ENCODE results near the gene FAM151B.
"Not testable (repeated sequence)": the region's sequence is repeated elsewhere in the genome, so short reads cannot be mapped to it uniquely, and the experiment has no call there.

Gene FAM151B

GRCh38 chr5:80487829-80488721 is at the start of gene FAM151B:
TSS of gene FAM151B (plus strand) at chr5:80488100. CDS start at chr5:80488124, 24 bp downstream.
- DNase-seq: peak; percentile 99

GRCh38 chr5:80438739-80439138 is 49.2 kb upstream of the FAM151B start:
- no peak for DNase-seq

GRCh38 chr5:80439213-80439612 is 48.7 kb upstream of the FAM151B start:
- no peak for DNase-seq

- no peak for DNase-seq
These were observed 45.2 kb upstream of the FAM151B start for GRCh38 chr5:80442742-80443141.

GRCh38 chr5:80453366-80453765 is 34.5 kb upstream of the FAM151B start:
- DNase-seq: no peak

- DNase-seq: no peak
These were observed 24.6 kb upstream of the FAM151B start for GRCh38 chr5:80463269-80463668.

GRCh38 chr5:80466669-80467485 is 21.0 kb upstream of the FAM151B start:
- no peak for DNase-seq

- no peak for DNase-seq
These were observed 19.8 kb upstream of the FAM151B start for GRCh38 chr5:80468131-80468530.

- not testable (repeated sequence) for DNase-seq
These were observed 17.3 kb upstream of the FAM151B start for GRCh38 chr5:80470631-80471030.

- peak; percentile 54 for DNase-seq
These were observed 13.0 kb upstream of the FAM151B start for GRCh38 chr5:80474929-80475328.

GRCh38 chr5:80479713-80480112 is 8.2 kb upstream of the FAM151B start:
- DNase-seq: no peak

- no peak for DNase-seq
These were observed 7.5 kb upstream of the FAM151B start for GRCh38 chr5:80480354-80480753.

GRCh38 chr5:80481019-80481893 is 6.6 kb upstream of the FAM151B start:
- DNase-seq: peak; percentile 66

- DNase-seq: no peak
These were observed 5.3 kb upstream of the FAM151B start for GRCh38 chr5:80482578-80482977.

- DNase-seq: no peak
These were observed 4.2 kb upstream of the FAM151B start for GRCh38 chr5:80483636-80484232.

GRCh38 chr5:80487444-80487828 is 464 bp upstream of the FAM151B start:
- DNase-seq: no peak

GRCh38 chr5:80491296-80491695 is 3.4 kb downstream of the FAM151B start:
- no peak for DNase-seq

GRCh38 chr5:80492741-80493140 is 4.8 kb downstream of the FAM151B start:
- no peak for DNase-seq

- not testable (repeated sequence) for DNase-seq
These were observed 5.5 kb downstream of the FAM151B start for GRCh38 chr5:80493443-80493842.

GRCh38 chr5:80495891-80496290 is 8.0 kb downstream of the FAM151B start:
- DNase-seq: no peak

GRCh38 chr5:80502800-80503199 is 14.9 kb downstream of the FAM151B start:
- no peak for DNase-seq

GRCh38 chr5:80503641-80504040 is 15.7 kb downstream of the FAM151B start:
- DNase-seq: no peak

Data from NCI-H69 (cell line).